Calu3 (cell line): ENCODE results near the gene SEMA3F. TPM values are rescaled to one million over a fixed set of nuclear protein-coding genes. Genes with fewer than 3 reads are reported as not detected.

ENCODE experiments used
- BruUV-seq: library from RNA; stranded (reverse); fragments of 400-500 nt; replicated peaks from 2 replicates; lab custom pipeline; 2021; lab: Mats Ljungman, UMichigan
- CTCF ChIA-PET: fragments of 300-600 bp; sonication (Branson Sonifier 250); formaldehyde crosslinking; loops from one replicate; lab custom pipeline; 2022; ENCODE audit warnings: antibody characterized with exemption; lab: Charles Lee
- DNase-seq: peaks from one replicate; pipeline ENCODE4 v3.0.0; 2022
- H3K27ac Mint-ChIP-seq: one replicate; pipeline ENCODE4 v1.8.0; 2022; ENCODE audit warnings: mixed read lengths; ENCODE audit not compliant: unreplicated experiment
- H3K27me3 Mint-ChIP-seq: one replicate; pipeline ENCODE4 v1.8.0; 2022; ENCODE audit warnings: mixed read lengths; ENCODE audit not compliant: unreplicated experiment
- H3K36me3 Mint-ChIP-seq: one replicate; pipeline ENCODE4 v1.8.0; 2022; ENCODE audit warnings: mild to moderate bottlenecking, moderate library complexity, mixed read lengths; ENCODE audit not compliant: insufficient read depth, unreplicated experiment
- H3K4me1 Mint-ChIP-seq: one replicate; pipeline ENCODE4 v1.8.0; 2022; ENCODE audit warnings: mild to moderate bottlenecking, low read depth, mixed read lengths; ENCODE audit not compliant: unreplicated experiment
- H3K4me3 Mint-ChIP-seq: one replicate; pipeline ENCODE4 v1.8.0; 2022; ENCODE audit warnings: mild to moderate bottlenecking, low read depth, moderate library complexity, mixed read lengths; ENCODE audit not compliant: unreplicated experiment
- H3K9me3 Mint-ChIP-seq: one replicate; pipeline ENCODE4 v1.8.0; 2022; ENCODE audit warnings: low read depth, mixed read lengths; ENCODE audit not compliant: unreplicated experiment
- CTCF ChIP-seq: fragments of 200-600 bp; IDR thresholded peaks from one replicate; pipeline ENCODE4 v1.8.0; 2022; ENCODE audit warnings: antibody characterized with exemption; ENCODE audit not compliant: unreplicated experiment
- intact Hi-C: fragments of 100-400 bp; cut with micrococcal nuclease; formaldehyde crosslinking; loops from one replicate; pipeline ENCODE4 v1.10.0; 2022; ENCODE audit not compliant: unreplicated experiment
- total RNA-seq: library from RNA; stranded (reverse); gene quantifications from 2 replicates; pipeline ENCODE4 v1.2.3, GENCODE V29; 2022

Gene SEMA3F
- total RNA-seq, 1 experiment from 2014 or later = 1.7 TPM

GRCh38 chr3:50212971-50213370, 57.8 kb downstream of the SEMA3F start:
- H3K9me3 Mint-ChIP-seq = no peaks in the 10 kb centered on the region
- no peak overlapping the region for H3K27ac Mint-ChIP-seq
- H3K27me3 Mint-ChIP-seq = peaks cover 29% of the 10 kb centered on the region
- H3K4me3 Mint-ChIP-seq = no peak overlapping the region
- no peaks in the 10 kb centered on the region for H3K4me1 Mint-ChIP-seq
- no peak for DNase-seq
- no peaks in the 10 kb centered on the region for H3K36me3 Mint-ChIP-seq
- no peak for TF ChIP-seq CTCF
- no TSS peak for BruUV-seq
- CTCF ChIA-PET = interaction anchor here (0.5 kb wide), 1 partner anchor 59 kb away, joined by 5 read pairs; no protein-coding TSS in a partner anchor
- intact Hi-C loops = no loop called here

GRCh38 chr3:50213373-50213772, 58.2 kb downstream of the SEMA3F start:
- TF ChIP-seq CTCF = no peak
- BruUV-seq = no TSS peak
- Mint-ChIP-seq H3K4me1 (no peaks in the 10 kb centered on the region), H3K36me3 (no peaks in the 10 kb centered on the region), H3K4me3 (no peak overlapping the region), H3K27me3 (peaks cover 27% of the 10 kb centered on the region), H3K9me3 (no peaks in the 10 kb centered on the region), H3K27ac (no peak overlapping the region)
- CTCF ChIA-PET = interaction anchor here (0.5 kb wide), 1 partner anchor 59 kb away, joined by 5 read pairs; no protein-coding TSS in a partner anchor
- intact Hi-C loops = no loop called here
- DNase-seq = no peak

- Mint-ChIP-seq H3K9me3 (no peaks in the 10 kb centered on the region), H3K4me1 (no peaks in the 10 kb centered on the region), H3K27me3 (peaks cover 32% of the 10 kb centered on the region), H3K4me3 (no peak overlapping the region), H3K27ac (no peak overlapping the region), H3K36me3 (no peaks in the 10 kb centered on the region)
- no TSS peak for BruUV-seq
- CTCF ChIA-PET = interaction anchor here (1.2 kb wide), 1 partner anchor 29 kb away, joined by 6 read pairs; no protein-coding TSS in a partner anchor
- DNase-seq = no peak
- no peak for TF ChIP-seq CTCF
- intact Hi-C loops = no loop called here
Measured at GRCh38 chr3:50214824-50215223, 59.7 kb downstream of the SEMA3F start.

GRCh38 chr3:50215529-50215928, 60.4 kb downstream of the SEMA3F start:
- Mint-ChIP-seq H3K4me1 (no peaks in the 10 kb centered on the region), H3K36me3 (no peaks in the 10 kb centered on the region), H3K9me3 (no peaks in the 10 kb centered on the region), H3K27ac (no peak overlapping the region), H3K27me3 (peaks cover 39% of the 10 kb centered on the region), H3K4me3 (no peak overlapping the region)
- no peak for DNase-seq
- TF ChIP-seq CTCF = no peak
- intact Hi-C loops = no loop called here
- no TSS peak for BruUV-seq
- CTCF ChIA-PET = interaction anchor here (1.2 kb wide), 2 partner anchors 13 to 28 kb away, joined by 3 to 6 read pairs; no protein-coding TSS in a partner anchor
